GM12874 (cell line): ENCODE results near the gene DGKD.

ENCODE experiments used
- TF ChIP-seq, protein P1 (sequence below): IDR thresholded peaks from 2 replicates; pipeline ENCODE4 v1.5.1; 2011; ENCODE audit warnings: low read depth, mild to moderate bottlenecking, control low read depth, low read length, moderate library complexity; ENCODE audit not compliant: insufficient read depth

The DGKD gene

DNA sequence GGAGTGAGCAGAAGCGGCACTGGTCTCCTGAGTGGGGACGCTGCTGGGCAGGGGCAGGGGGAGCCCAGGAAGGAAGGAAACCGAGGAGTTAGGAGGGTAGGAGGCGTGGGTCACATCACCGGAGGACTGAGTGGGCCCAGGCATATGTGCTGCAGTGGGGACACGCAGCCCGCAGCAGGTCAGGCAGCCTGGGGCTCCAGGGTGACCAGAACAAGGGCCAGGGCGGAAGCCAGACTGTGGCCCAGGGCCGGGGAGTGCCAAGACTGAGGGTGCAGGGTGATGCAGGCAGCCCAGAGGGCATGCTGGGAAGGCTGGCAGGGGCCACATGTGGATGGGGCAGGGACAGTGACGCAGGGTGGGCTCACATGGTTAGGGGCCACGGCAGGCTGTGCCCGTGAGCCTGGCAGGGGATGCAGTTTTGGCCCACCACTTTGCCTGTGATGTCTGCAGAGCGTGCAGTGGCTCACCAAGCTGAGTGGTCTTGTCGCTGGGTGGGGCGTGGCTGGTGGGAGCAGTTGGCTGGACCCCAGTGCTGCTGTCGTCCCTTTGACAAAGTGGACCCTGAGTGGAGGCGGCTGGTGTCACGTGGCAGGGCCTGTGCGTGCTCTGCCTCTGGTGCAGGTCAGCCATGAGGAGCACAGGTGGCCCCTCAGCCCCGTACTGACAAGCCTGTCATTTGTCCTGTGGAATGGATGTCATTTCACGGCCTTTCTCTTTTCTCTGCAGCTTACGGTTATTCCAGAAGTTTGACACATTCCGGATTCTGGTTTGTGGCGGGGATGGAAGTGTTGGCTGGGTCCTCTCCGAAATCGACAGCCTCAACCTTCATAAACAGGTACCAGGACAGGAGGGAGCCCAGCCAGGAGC lies 87.1 kb downstream of the DGKD start:
- TF ChIP-seq, protein P1, sequence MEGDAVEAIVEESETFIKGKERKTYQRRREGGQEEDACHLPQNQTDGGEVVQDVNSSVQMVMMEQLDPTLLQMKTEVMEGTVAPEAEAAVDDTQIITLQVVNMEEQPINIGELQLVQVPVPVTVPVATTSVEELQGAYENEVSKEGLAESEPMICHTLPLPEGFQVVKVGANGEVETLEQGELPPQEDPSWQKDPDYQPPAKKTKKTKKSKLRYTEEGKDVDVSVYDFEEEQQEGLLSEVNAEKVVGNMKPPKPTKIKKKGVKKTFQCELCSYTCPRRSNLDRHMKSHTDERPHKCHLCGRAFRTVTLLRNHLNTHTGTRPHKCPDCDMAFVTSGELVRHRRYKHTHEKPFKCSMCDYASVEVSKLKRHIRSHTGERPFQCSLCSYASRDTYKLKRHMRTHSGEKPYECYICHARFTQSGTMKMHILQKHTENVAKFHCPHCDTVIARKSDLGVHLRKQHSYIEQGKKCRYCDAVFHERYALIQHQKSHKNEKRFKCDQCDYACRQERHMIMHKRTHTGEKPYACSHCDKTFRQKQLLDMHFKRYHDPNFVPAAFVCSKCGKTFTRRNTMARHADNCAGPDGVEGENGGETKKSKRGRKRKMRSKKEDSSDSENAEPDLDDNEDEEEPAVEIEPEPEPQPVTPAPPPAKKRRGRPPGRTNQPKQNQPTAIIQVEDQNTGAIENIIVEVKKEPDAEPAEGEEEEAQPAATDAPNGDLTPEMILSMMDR, result no peak

DNA sequence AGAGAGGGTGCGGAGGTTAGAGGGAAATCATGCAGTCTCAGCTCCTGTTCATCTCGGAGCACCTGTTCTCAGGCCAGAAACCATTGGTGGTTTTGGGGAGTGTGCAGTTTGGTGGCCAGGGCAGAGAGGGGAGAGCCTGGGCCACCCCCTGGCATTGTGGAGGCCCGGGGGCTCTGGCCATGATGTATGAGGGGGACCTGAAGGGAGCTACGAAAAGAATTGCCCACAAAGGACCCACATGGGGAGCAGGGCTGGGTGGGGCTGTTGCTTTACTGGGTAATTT lies 87.7 kb downstream of the DGKD start:
- TF ChIP-seq, protein P1, result no peak

DNA sequence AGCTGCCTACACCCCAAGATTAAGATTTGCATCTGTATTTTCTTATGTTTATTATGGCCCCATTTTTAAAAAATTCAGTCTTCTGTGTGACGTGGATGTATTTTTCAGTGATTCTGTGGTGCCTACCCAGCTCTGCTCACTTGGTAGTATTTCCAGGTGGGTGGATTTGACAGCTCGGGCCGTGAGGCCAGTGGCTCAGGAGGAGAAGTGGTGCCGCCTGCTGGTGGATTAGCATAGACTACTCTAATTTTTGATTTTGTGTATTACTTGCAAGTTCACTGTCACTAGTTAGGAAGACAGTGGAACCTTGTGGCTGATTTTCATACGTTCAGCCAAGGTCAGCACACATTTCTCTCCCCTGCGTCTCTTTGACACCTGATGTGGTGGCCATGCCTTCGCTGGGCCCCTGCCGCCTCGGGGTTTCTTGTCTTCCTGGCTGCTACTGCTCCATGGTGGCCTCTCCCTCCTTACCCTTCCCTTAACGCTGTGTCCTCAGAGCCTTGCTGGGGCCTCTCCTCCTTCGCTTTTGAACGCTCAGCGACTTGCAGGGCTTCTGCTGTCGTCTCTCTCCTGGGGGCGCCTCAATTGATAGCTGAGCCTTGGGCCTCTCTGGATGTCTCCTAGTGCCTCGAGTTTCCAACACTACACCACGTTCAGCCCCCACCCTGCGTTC lies 89.4 kb downstream of the DGKD start:
- TF ChIP-seq, protein P1, result peak; percentile 76

DNA sequence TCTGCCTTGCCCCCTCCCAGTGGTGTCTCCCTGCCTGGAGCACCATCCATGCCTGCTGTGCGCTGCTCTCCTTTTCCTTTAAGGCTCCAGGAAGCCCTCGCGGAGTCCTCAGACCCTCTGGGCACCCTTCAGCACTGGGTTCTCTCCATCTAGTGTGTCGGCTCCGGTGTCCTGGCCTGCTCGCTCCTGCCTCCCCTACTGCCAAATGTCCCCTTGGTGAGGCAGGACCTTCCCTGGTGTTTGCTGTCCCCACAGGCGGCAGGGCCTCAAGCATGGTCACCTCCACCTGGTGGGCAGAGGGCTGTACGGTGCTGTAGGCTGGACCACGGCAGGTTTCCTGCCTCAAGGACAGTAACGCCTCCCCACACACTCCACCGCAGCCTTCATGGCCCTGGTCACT lies 90.2 kb downstream of the DGKD start:
- TF ChIP-seq, protein P1, result no peak

DNA sequence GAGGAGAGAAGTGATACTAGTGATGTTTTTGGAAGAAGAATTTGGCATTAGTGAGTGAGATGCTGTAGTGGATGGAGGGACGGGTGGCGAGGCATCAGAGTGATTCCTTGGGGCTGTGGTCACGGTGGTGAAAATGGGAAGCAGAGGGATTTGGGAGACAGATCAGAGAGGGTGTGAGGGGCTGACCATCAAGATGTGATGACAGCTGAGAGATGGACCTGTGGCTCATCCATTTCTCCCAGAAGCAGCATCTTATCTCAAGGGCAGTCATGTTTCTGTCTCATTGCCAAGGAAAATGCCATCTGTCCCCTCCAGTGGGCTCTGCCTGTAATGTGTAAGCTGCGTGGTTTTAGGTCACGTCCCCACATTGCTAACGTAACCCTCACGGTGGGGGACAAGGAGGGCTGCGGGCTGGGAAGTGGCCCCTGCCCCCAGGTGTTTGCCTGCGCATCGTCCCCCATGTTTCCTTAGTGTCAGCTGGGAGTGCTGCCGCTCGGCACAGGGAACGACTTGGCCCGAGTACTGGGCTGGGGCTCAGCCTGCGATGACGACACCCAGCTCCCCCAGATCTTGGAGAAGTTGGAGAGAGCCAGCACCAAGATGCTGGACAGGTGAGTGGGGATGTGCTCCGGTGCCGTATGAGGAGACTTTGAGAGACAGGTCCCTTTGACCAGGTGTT lies 91.0 kb downstream of the DGKD start:
- TF ChIP-seq, protein P1, result no peak

DNA sequence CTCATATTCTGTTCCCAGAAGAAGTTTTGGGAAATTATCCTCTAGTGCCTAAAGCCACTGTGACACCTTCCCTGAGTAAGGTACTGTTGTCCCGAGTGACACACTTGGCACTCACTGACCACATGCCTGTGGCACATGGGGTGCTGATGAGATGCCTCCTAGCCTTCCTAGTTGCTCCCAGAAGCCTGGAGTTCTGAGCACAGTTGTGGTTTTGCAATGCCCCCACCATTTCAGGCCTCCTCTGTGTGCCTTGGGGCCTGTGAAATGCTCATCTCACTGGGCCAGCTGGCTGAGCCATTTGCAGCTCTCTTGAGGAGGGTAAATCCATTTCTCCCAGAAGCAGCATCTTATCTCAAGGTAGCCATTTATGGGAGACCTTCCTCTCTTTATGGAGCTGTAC lies 91.8 kb downstream of the DGKD start:
- TF ChIP-seq, protein P1, result no peak

DNA sequence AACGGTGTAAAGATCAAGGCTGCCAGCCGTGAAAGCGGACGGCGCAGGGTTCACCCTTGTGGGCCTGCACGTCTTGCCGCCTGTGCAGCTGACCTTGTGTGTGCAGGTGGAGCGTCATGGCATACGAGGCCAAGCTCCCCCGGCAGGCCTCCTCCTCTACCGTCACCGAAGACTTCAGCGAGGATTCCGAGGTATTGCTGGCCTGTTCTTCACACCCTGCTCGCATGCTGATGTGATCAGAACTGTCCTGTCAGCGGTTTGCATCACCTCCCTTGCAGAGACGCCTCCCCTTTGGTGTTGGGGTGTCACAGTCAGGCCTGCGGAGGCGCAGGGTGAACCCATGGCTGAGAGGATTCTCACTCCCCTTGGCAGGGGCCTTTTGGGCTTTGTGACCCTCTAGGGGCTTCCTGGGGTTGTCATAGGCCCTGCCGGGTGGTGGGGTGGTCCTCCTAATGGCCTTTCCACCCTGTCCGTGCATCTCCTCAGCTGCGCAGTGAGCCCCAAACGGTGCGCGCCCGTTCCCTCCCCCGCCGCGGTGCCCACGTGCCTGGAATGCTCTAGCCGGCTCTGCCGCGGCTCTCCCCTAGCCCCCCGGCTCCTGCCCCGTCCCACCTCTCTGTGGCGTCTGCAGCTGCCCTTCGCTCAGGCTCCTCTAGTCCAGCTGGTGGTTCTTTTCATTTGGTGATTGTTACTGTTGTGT lies 92.5 kb downstream of the DGKD start:
- TF ChIP-seq, protein P1, result no peak
